Stimulated activated CD8-positive, alpha-beta memory T cell treated with anti-CD3 and anti-CD28 coated beads, Interleukin-4, amount 100 ng/mL, for 1 hour (primary cell): ENCODE results near the gene ASF1B.
"Not testable (repeated sequence)": the region's sequence is repeated elsewhere in the genome, so short reads cannot be mapped to it uniquely, and the experiment has no call there.

ENCODE experiments used
- DNase-seq, 2 donors: peaks; one replicate each; pipeline ENCODE4 v3.0.0-alpha.2; 2020; ENCODE audit warnings: low read depth in 2 of 2, low spot score in 1 of 2

The ASF1B gene

DNA sequence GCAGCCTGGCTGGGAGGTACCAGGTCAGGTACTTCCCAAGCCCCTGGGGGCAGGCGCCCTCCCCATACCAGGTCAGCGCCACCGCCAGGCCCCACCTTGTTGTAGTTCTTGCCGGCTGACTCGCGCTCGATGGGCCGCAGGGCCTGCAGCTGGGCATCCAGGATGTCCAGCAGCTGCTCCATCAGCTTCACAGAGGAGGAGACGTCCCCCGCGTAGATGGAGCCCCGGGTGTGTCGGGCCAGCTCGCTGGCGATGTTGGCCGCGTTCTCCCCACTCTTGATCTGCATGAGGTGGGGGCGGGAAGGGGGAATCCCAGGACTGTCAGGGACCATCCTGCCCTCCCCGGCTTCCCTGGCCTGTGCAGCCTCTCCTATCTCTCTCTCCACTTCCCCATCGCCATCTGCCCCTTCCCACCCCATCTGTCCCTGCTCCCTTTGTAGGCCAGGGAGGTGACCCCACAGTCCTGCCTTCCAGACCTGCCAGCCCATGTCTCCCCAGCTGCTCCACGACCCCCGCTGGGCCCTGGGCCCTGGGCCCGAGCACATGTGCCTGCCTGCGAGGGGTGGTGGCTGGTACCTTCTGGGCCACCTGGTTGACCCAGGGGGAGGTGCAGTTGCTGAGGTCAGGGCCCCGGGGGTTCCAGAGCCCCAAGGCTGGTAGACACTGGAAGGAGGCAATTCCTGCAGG lies 23.8 kb upstream of the ASF1B start:
- DNase-seq, result no peak

DNA sequence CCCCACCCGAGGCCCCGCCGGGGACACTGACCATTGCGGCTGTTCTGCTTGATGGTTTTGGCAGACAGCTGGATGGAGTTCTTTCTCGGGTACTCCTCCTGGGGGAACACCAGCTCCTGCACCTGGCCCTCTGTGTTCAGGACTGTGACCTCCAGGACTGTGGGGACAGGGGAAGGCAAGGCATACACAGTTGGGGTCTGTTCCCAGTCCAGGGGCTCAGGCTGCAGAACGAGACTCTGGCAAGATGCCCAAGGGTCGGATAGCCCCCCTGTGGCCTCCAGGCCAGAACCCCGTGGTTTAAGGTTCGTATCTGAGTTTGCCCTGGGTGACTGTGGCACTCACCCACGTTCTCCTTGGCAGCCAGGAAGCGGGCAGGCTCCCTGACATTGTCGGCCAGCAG lies 22.7 kb upstream of the ASF1B start:
- no peak for DNase-seq

DNA sequence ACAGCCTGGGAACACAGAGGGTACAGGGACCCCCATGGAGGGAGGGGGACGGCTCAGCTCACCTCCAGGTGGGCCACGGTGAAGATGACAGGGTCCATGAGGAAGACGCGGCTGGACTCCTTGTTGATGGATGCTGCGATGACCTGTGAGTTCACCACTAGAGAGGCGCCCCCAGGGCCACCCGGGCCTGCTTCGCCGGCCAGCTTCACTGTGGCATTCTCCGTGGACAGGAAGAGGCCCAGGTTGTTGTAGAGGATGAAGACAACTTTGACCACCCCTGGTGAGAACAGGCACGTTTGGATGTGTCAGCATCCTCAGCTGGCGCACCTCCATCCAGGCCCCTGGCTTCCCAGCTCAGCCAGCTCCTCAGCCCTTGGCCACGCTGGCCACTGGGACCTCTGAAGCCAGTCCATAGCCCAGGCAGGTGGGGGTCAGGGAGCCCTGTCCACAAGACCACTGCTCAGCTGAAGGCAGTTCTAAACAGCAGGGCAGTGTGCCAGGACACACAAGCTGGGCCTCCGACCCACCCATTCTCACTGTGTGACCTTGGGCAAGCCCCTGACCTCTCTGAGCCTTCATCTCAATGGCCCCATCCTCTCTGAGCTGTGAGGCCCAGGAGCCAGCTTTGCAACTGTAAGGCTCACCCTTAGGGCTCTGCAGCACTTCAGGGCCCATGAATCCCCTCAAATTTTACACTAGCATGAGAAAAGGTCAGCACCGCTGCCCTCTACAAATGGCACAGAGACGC lies 22.1 kb upstream of the ASF1B start:
- DNase-seq, result no peak

DNA sequence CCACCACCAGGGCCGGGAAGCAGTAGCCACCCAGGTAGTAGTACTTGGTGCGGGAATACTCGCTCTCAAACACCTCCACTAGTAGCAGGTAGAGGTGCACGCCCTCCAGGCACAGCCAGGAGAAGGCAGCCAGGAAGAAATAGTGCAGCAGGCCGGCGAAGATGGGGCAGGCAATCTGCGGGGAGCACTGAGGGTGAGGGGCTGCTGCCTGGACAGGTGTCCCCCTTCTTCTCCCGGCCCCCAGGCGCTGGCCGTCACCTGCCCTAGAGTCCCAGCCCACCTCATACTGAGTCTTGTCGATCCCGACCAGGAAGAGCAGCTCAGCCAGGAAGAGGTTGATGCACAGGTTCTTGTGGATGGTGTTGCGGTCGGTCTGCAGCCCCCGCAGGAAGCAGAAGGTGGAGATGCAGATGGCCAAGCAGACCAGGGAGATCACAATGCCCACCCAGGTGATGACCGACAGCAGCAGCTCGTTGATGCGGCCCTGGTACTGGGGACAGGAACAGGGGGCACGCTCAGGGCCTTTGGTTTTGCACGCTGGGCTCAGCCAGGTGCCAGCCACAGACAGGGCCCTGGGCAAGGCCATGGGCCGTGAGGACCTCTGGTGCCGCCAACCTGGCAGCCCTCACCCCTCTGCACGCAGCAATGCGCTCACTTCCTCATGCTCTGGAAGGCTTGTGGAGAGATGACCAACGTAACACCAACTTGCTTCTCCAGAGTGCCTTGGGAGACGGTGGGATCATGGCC lies 20.8 kb upstream of the ASF1B start:
- DNase-seq, result no peak

DNA sequence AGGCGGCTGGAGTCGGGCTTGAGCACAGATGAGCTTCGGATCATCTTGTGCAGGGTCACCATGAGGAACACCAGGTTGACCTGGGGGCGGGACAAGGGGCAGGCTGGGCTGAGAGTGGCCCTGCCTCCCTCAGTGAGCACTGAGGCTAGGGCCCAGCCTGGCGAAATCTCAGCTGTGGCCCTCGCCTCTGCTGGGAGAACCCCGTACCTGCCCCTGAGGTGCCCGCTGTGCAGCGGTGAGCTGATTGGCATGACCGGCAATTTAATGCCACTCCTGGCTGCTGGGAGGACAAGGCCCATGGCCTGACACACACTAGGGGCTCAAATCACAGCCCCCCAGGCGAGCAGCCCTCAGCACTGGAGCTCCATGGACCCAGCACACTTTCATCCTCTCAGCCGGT lies 19.7 kb upstream of the ASF1B start:
- DNase-seq, result no peak

DNA sequence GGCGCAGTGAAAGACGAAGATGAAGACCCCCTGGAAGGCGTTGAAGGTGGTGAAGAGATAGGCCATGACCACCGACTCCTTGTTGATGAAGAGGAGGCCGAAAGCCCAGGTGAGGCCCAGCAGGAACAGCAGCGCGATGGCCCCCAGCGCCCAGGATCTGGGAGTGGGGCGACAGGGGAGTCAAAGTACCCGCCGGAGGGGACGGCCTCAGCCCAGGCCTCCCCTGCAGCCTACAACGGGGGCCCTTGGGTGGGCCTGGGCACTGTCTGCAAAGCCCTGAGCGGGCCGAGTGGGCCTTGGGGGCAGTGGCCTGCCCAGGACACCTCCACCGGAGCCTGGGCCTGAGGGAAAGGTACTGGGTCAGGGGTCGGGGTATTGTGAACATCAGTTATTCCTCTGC lies 19.0 kb upstream of the ASF1B start:
- DNase-seq, result no peak

DNA sequence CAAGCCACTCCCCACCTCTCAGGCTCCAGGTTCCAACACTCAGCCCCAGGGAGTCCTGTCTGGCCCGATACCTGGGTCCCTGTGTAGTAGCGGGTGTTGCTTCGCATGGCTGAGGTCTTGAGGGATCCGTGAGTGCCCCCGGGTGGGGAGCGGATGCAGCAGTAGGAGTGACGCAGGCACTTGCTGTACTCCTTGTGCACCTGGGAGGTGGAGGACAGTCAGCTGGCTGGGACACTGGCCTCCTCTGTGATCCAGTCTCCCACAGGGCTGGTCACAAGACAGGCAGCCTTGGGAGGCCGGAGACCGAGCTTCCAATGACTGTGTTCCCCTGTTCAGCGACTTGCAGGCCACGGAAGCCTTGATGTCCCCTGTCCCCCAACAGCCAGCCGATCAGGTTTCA lies 16.3 kb upstream of the ASF1B start:
- DNase-seq, result no peak

DNA sequence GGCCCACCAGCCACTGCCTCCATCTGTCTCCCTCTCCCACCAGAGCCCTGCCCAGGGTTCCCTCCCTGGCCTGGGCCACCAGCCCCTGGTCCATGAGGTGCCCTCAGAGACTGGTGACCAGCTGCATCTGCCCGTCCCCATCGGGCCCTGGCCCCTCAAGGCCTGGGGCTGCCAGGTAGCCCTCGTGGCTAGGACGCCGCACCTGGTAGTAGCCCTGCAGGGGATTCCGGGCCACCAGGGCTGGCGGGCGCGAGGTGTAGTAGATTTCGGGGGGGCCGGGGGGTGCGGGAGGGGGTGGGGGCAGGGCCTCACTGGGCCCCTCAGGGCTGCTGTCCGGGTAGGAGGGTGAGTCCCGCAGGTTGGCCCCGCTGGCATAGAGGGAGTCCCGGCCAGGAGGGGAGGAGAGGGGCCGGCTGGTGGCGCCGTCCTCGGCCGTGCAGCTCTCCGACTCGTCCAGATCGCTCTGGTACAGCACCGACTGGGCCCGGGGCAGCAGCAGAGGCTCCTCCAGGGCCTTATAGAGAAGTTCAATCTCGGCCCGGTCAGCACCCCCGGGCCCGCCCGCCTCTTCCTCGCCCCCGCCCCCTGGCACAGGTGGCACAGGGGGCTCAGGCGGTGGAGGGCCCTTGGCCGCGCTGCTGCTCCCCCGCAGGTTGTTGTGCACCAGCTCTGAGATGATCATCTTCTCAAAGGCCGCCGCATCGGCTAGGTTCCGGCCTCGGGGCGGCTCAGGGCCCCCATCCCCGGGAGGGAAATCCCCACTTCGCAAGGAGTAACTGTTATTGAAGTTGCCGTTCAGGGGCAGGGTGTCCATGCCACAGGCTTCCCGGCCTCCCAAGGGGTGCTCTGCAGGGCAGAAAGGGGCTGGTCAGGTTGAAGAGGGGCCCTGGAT lies 14.6 kb upstream of the ASF1B start:
- DNase-seq, result no peak

DNA sequence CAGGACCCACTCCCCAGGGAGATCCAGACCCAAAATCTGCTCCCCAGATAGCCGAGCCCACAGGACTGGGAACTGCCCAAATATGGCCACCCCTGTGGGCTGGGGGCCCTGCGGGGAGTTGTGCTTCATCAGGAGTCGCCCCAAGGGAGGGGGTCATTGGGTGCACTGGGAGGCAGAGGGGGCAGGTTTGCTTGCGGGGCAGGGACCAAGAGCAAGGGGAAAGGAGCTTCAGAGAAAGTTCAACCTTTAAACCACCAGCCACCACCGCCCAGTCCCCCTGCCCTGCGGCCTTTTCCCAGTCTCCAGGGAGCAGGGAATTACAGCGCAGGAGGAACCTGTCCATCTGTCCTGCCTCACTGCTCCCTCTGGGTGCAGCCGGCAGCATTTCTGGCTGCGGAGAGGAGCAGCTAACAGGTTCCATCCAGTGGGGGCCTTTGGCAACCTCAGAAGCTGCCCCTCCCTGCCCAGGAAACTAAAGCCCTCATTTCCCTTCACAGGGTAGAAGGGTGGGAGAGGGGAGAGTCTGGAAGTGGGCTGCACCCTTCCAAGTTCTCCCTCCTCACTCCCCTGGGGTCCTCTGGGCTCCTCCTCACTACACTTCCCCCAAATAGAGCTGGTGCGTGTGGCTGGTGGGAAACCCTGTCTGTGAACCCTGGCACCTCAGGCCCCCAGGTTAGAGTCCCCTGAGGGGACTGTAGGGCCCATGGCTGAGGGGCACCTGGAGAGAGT lies 13.8 kb upstream of the ASF1B start:
- no peak for DNase-seq

DNA sequence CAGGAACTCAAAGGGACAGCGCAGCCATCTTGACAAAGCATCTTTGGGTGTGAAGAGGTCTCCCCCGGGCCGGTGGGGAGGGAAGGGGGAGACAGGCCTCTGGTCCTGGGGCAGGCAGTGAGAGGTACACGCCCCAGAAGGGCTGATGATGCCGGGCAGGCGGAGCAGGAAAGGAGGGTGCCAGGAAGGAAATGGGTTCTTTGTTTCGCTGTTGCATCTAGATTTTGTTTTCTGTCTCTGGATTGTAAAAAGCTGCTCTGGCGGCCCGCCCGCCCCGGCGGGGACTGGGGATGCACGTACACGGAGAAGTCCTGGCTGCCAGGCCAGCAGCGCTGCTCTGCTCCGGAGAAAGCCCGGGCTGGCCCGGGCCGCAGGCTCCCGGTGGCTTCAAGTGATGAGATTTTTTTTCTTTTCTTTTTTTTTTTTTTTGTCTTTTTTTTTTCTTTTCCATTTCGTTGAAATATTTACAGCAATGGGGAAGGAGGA lies 13.2 kb upstream of the ASF1B start:
- DNase-seq, result peak in 1 of 2 donors; percentile 21

DNA sequence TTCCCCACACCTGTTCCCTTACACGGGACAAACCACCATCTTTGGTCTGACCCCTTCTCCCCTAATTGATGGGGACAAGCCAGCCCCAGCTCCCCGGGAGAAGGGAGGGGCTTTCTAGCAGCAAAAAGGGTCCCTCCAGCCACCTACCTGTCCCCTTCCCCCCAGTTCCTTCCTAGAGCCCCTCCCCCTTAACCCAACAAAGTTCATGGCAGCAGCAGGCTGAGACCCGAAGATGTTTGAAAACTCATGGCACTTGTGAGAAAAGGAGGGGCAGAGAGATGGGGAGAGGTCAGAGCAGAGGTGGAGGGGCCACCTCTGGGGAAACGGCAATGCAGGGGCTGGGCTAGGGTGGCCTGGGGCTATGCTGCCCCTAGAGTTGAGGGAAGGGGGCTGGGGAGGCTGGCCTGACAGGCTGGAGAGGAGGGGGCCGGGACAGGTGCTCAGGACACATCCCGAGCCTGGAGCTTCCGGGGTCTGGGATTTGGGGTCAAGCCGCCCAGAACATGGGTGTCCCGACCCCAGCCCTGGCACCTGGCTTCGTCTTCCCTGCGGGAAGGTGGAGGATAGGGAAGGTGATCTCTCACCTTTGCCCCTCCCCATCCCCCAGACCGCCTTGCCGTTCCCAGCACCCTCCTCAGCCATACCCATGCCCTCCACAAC lies 12.5 kb upstream of the ASF1B start:
- no peak for DNase-seq

DNA sequence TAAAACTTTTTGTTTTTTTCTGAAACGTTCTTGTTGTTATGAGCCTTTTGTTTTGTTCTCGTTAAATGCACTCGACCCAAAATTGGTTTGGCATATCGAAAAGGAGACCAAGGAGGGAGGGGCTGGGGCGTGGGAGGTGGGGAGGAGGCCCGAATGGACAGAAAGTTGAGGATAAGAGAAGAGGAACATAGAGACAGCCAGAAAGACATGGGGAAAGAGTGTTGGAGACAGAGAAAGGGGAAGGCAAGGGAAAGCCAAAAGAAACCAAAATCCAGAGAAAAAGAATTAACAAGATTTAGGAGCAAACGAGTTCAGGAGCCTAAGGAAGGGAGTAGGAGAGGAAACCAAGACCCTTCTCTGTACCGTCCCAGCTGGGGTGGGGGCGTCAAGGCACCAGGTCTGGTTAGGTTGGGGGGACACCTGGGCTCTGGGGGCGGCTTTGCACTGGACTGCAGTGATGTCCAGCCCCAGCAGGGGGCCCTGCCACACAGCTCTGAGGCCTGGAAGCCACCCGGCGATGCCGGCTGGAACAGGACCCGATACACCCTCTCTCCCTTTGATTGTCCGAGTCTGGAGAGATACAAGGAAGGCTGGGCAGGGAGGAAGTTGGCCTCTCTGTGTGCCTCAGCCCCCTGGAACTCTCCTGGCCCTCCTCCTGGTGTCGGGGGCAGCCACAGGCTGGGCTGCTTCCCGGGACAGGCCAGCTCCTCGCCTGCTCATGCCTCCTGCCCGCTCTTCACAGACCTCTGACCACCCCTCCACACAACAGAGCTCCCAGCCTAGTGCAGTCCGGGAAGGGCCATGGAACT lies 11.6 kb upstream of the ASF1B start:
- peak in 1 of 2 donors; percentile 29 for DNase-seq

DNA sequence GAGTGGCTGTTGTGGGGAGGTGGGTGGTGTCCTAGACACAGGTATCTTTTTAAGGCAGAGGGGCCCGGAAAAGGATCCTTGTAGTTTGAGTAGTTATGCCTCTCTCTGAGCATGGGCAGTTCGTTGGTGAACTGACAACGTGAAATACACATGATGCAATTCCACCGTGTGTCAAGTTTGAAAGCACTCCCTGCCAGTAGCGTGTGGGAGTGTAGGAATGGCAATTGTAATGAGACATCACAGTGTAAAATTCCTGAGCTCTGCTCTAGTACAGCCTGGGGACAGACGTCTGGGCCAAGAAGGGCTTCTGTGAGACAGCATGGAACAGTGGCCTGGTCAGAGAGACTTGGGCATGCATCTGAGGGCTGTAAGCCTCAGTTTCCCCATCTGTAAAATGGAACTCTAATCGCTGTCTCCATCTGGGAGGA lies 10.4 kb upstream of the ASF1B start:
- no peak for DNase-seq

DNA sequence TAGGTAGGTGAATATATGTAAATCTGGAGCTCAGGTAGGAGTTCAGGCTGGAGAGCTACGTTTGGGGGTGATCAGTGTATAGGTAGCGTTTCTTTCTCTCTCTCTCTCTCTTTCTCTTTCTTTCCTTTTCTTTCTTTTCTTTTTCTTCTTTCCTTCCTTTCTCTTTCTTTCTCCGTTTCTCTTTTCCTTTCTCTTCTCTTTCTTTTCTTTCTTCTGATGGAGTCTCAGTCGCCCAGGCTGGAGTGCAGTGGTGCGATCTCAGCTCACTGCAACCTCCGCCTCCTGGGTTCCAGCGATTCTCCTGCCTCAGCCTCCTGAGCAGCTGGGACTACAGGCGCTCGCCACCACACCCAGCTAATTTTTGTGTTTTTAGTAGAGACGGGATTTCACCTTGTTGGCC lies 9.8 kb upstream of the ASF1B start:
- not testable (repeated sequence) for DNase-seq

DNA sequence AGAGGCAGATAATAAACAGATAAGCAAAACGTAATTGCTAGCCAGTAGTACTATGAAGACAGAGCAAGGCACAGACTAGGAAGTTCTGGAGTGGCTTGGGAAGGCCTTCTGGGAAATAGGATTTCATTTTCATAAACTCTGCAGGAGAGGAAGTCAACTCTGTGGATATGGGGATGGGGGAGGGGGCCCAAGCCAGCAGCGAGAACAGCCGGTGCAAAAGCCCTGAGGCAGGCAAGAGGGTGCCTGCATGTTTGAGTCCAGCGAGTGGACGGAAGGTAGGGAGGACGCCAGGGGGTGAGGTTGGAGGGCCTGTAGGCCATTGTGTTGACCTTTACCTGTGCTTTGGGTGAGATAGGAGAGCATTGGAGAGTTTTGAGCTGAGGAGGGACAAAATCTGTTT lies 9.0 kb upstream of the ASF1B start:
- no peak for DNase-seq

DNA sequence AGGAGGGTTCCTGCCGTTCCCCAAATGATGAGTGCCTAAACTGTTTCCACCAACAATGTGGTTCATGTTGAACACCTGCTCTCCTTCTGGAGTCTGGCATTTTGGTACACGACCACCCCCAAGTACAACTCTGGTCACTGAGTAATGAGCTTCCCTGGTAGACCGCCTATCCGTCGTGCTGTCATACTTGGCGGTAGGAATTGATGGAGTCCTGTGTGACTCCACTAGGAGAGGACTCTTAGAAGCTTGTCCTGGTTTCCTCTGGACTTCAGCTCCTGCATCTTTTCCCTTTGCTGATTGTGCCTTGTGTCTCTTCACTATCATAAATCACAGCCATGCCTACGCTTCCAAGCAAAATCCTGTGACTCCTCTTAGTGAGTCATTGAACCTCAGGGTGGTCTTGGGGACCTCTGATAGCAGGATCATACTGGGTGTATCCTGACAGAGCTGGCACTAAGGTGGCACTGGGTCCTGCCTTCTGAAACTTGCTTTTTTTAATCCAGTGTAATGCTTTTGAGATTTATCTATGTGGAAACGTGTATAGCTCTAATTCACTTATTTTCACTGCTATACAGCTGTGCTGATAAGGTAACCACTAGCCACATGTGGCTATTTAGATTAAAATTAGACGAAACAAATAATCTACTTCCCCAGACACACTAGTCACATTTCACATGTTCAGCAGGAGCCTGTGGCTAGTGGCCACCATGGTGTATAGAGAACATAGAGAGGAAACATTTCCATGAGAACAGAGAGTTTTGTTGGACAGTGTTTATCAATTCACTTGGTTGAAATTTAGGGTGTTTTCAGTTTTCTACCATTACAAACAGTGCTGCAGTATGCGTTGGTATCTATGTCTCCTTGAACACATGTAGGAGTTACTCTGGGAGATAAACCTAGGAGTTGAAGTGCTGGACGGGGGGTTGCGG lies 6.1 kb upstream of the ASF1B start:
- no peak for DNase-seq

DNA sequence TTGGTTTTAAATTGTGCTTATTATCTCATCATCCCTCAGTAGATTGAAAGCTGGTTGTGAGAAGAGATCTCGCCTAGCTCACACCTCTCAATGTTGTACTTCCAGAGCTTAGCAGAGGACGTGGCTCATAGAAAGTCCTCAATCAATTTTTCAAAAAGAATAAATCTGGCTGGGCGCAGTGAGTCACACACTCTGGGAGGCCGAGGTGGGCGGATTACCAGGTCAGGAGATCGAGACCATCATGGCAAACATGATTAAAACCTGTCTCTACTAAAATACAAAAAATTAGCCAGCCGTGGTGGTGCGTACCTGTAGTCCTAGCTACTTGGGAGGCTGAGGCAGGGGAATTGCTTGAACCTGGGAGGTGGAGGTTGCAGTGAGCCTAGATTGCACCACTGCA lies 4.7 kb upstream of the ASF1B start:
- DNase-seq, result no peak

DNA sequence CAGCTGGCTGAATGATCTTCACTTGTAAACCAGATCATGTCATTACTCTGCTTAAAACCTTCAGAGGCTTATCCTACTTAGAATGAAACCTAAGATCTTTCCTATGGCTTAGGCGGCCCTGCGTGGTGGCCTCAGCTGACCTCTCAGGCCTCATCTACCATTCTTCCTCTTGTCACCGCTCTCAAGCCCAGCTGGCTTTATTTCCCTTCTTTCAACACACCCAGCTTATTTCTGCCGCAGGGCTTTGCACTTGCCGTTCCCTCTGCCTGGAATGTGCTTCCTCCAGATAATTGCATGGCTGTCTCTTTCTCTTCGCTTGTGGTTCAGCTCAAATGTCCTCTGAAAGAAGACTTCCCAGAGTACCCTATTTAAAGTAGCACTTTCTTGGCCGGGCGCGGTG lies 3.6 kb upstream of the ASF1B start:
- no peak for DNase-seq
